Endothelial cell (in vitro differentiated cells): ENCODE data around the gene TTC39B. TPM values are rescaled to one million over a fixed set of nuclear protein-coding genes. Genes with fewer than 3 reads are reported as not detected.

Experiments
- DNase-seq: peaks from one replicate; pipeline ENCODE4 v3.0.0; 2021; ENCODE audit warnings: low spot score
- H3K27ac Mint-ChIP-seq: one replicate; pipeline ENCODE4 v1.8.0; 2021; ENCODE audit warnings: mixed read lengths, inconsistent platforms; ENCODE audit not compliant: unreplicated experiment
- H3K27me3 Mint-ChIP-seq: one replicate; pipeline ENCODE4 v1.8.0; 2021; ENCODE audit warnings: mild to moderate bottlenecking, moderate library complexity, mixed read lengths, inconsistent platforms; ENCODE audit not compliant: unreplicated experiment
- H3K36me3 Mint-ChIP-seq: one replicate; pipeline ENCODE4 v1.8.0; 2021; ENCODE audit warnings: mild to moderate bottlenecking, low read depth, mixed read lengths, inconsistent platforms; ENCODE audit not compliant: unreplicated experiment
- H3K4me1 Mint-ChIP-seq: one replicate; pipeline ENCODE4 v1.8.0; 2021; ENCODE audit warnings: mild to moderate bottlenecking, mixed read lengths, inconsistent platforms; ENCODE audit not compliant: unreplicated experiment
- H3K4me3 Mint-ChIP-seq: one replicate; pipeline ENCODE4 v1.8.0; 2021; ENCODE audit warnings: mild to moderate bottlenecking, mixed read lengths, inconsistent platforms; ENCODE audit not compliant: unreplicated experiment
- H3K9me3 Mint-ChIP-seq: one replicate; pipeline ENCODE4 v1.8.0; 2021; ENCODE audit warnings: mixed read lengths, inconsistent platforms; ENCODE audit not compliant: unreplicated experiment
- total RNA-seq: library from RNA; stranded (reverse); fragmentation: NEBNext Ultra II Directional; extraction: Animal tissue kit (Norgen Biotek cat#: 25700); gene quantifications from one replicate; pipeline ENCODE4 v1.2.1, GENCODE V29; 2021; ENCODE audit not compliant: unreplicated experiment
- TF ChIP-seq, protein P1 (sequence below): fragments of 200-600 bp; sonication (generic); IDR thresholded peaks from one replicate; pipeline ENCODE4 v1.5.0; 2021; ENCODE audit warnings: antibody characterized with exemption; ENCODE audit not compliant: unreplicated experiment

TTC39B gene
- total RNA-seq, 1 donor from 2014 or later: 10.3 TPM

DNA sequence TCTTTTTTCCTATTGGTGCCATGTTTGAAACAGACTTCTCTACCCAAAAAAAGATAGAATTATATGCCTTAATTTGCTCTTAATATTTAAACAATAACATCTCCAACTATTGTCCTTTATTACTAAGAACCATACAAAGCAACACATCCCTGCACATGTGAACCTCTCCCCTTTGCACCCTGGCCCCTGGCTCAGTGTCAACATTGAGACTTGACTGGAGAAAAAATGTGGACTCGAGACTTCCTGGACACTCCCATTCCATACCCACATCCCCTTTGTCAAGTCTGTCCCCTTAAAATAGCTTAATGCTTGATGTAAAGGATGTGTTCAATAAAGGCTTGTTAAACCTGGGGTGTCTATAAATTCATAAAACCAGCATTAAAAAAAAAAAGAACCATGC, 53.2 kb downstream of the TTC39B start:
- H3K9me3 Mint-ChIP-seq: no peaks in the 10 kb centered on the region
- H3K4me3 Mint-ChIP-seq: no peak overlapping the region
- H3K27me3 Mint-ChIP-seq: peaks cover 2% of the 10 kb centered on the region
- no peak overlapping the region for H3K27ac Mint-ChIP-seq
- DNase-seq: no peak
- H3K4me1 Mint-ChIP-seq: peaks cover 12% of the 10 kb centered on the region
- H3K36me3 Mint-ChIP-seq: no peaks in the 10 kb centered on the region
- TF ChIP-seq, protein P1, sequence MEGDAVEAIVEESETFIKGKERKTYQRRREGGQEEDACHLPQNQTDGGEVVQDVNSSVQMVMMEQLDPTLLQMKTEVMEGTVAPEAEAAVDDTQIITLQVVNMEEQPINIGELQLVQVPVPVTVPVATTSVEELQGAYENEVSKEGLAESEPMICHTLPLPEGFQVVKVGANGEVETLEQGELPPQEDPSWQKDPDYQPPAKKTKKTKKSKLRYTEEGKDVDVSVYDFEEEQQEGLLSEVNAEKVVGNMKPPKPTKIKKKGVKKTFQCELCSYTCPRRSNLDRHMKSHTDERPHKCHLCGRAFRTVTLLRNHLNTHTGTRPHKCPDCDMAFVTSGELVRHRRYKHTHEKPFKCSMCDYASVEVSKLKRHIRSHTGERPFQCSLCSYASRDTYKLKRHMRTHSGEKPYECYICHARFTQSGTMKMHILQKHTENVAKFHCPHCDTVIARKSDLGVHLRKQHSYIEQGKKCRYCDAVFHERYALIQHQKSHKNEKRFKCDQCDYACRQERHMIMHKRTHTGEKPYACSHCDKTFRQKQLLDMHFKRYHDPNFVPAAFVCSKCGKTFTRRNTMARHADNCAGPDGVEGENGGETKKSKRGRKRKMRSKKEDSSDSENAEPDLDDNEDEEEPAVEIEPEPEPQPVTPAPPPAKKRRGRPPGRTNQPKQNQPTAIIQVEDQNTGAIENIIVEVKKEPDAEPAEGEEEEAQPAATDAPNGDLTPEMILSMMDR: no peak

DNA sequence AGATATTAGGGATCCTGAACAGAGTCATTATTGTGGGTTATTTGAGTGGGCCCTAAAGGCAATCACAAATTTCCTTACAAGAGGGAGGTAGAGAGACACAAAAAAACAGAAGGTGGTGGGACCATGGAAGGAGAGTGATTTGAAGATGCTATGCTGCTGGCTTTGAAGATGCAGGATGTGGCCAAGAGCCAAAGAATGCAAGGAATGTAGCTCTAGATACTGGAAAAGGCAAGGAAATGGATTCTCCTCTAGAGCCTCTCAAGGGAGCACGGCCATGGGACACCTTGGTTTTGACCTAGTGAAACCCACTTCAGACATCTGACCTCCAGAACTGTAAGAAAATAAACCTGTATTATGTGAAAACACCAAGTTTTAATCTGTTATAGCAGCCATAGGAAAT, 53.8 kb downstream of the TTC39B start:
- Mint-ChIP-seq H3K27ac (no peak overlapping the region), H3K9me3 (no peaks in the 10 kb centered on the region), H3K27me3 (peaks cover 2% of the 10 kb centered on the region), H3K4me1 (peaks cover 14% of the 10 kb centered on the region), H3K4me3 (no peak overlapping the region), H3K36me3 (no peaks in the 10 kb centered on the region)
- TF ChIP-seq, protein P1: no peak
- no peak for DNase-seq

DNA sequence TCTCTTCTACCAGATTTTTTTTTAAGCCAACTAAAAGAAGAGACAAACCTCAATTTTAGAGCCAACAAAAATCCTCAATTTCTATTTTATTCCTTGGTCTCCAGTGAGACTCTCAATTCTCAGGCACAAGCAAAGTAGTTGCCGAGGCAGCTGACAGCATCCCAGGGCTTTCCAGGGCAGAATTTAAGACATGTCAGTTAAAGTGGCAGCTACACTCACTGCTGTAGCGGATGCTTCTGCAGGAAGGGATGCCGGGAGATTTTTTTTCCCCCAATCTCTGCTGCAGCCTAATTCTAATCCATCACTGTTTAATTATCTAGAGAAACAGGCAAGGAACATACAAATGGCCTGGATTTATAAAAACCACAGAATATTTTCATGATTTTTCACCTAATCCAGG, 57.0 kb downstream of the TTC39B start:
- no peak for DNase-seq
- Mint-ChIP-seq H3K4me1 (peaks cover 14% of the 10 kb centered on the region), H3K4me3 (no peak overlapping the region), H3K9me3 (no peaks in the 10 kb centered on the region), H3K36me3 (no peaks in the 10 kb centered on the region), H3K27me3 (peaks cover 2% of the 10 kb centered on the region), H3K27ac (peak overlapping the region; percentile 48)
- TF ChIP-seq, protein P1: no peak

DNA sequence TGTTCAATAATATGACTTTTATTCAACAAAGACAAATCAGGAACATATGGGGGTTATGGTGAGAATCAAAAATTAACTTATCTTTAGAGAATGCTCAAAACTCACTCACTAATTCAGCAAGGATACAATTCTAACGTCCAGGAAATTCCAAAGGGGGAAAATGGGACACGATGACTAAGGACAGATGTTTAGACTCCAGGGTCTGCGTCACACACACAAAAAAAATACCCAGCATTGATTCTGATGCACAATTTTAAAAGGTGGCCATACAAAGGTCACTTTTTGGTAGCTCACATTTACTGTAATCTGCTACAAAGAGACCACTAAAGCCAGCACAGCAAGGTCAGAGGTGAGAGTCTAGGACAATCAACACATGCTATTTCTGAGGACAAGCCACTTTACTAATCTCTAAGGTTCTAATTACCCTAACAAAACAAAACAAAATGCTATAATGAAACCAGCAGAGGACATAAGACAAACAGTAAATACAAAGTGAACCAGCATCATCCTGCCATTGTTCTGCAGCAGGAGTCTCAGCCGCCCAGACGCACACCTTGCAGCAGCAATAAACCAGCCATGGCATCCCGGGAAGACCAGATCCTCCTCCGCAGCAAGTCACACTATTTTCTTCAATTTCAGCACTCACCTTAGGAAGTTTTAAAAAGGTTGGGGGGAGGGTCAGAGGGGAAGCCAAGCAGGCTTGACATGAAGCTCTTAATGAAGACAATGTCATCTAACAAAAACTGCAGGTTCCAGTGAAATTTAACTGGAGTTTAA, 57.8 kb downstream of the TTC39B start:
- peak overlapping the region; percentile 81 for H3K27ac Mint-ChIP-seq
- TF ChIP-seq, protein P1: no peak
- no peaks in the 10 kb centered on the region for H3K9me3 Mint-ChIP-seq
- no peak overlapping the region for H3K4me3 Mint-ChIP-seq
- peaks cover 2% of the 10 kb centered on the region for H3K27me3 Mint-ChIP-seq
- H3K36me3 Mint-ChIP-seq: no peaks in the 10 kb centered on the region
- DNase-seq: peak; percentile 20
- H3K4me1 Mint-ChIP-seq: peaks cover 14% of the 10 kb centered on the region

DNA sequence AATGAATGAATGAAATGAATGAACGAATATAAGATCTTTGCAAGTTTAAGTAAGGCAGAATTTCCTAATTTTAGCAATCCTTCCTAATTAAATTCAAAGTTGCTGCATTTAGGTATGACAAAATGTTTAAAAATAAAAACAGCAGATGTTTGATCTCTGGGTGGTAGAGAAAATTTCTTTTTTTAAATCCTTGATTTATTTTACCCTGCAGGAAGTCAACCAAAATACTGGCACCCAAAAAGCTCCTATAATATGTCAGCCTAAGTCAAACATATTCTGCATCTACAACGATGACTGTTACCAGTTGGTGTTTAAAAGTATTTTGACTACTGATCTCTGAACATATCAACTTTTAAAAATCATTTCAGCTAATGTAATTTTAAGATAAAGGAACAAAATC, 58.4 kb downstream of the TTC39B start:
- Mint-ChIP-seq H3K9me3 (no peaks in the 10 kb centered on the region), H3K4me1 (peaks cover 14% of the 10 kb centered on the region), H3K27ac (peak overlapping the region; percentile 81), H3K36me3 (no peaks in the 10 kb centered on the region), H3K4me3 (no peak overlapping the region), H3K27me3 (peaks cover 2% of the 10 kb centered on the region)
- TF ChIP-seq, protein P1: no peak
- DNase-seq: no peak
